Activated CD8-positive, alpha-beta memory T cell treated with anti-CD3 and anti-CD28 coated beads, Interleukin-2, amount 10 ng/mL, durations not matched to agents 7 days and 5 days (primary cell): ENCODE results near the gene SFXN3. TPM values are rescaled to one million over a fixed set of nuclear protein-coding genes. Genes with fewer than 3 reads are reported as not detected.

ENCODE experiments used
- ATAC-seq: fragments of 150-1000 bp; cut with Tn5 transposase; one replicate; pipeline ENCODE4 v1.10.0; 2021; ENCODE audit warnings: moderate library complexity
- CTCF ChIA-PET: fragments of 350-600 bp; sonication (Branson Sonifier 250); formaldehyde crosslinking; loops from one replicate; lab custom pipeline; 2021; ENCODE audit warnings: antibody characterized with exemption; lab: Charles Lee
- DNase-seq: peaks from one replicate; pipeline ENCODE4 v3.0.0-alpha.2; 2020
- H3K27ac Mint-ChIP-seq: one replicate; pipeline ENCODE4 v1.8.0; 2021; ENCODE audit warnings: mild to moderate bottlenecking, mixed read lengths
- H3K27me3 Mint-ChIP-seq: one replicate; pipeline ENCODE4 v1.8.0; 2021; ENCODE audit warnings: mixed read lengths
- H3K36me3 Mint-ChIP-seq: one replicate; pipeline ENCODE4 v1.8.0; 2021; ENCODE audit warnings: mild to moderate bottlenecking, mixed read lengths
- H3K4me1 Mint-ChIP-seq: one replicate; pipeline ENCODE4 v1.8.0; 2021; ENCODE audit warnings: mixed read lengths
- H3K4me3 Mint-ChIP-seq: one replicate; pipeline ENCODE4 v1.8.0; 2021; ENCODE audit warnings: mild to moderate bottlenecking, moderate library complexity, mixed read lengths
- H3K9me3 Mint-ChIP-seq: one replicate; pipeline ENCODE4 v1.8.0; 2022; ENCODE audit warnings: low read depth, mixed read lengths
- total RNA-seq, 2 experiments: library from RNA; stranded (reverse); gene quantifications; one replicate each; pipeline ENCODE4 v1.2.3, GENCODE V29; 2021

Gene SFXN3
- total RNA-seq, 2 experiments from 2014 or later = 38.2 to 48.8 TPM

- DNase-seq = no peak
- ATAC-seq = no peak
- Mint-ChIP-seq H3K27ac (peak within 1 kb of the TSS; percentile 90), H3K9me3 (no peaks in the 10 kb centered on the region), H3K36me3 (peaks cover 11% of the 10 kb centered on the region), H3K4me1 (peaks cover 48% of the 10 kb centered on the region), H3K27me3 (peaks cover 45% of the 10 kb centered on the region), H3K4me3 (peak within 1 kb of the TSS; percentile 86)
- CTCF ChIA-PET = interaction anchor here (0.6 to 16.0 kb wide), 13 partner anchors 9 to 85 kb away, joined by 3 to 402 read pairs (median 5); partner anchors contain the start of genes PDZD7 and SFXN3
Observed at GRCh38 chr10:101061624-101062231, 30.7 kb downstream of the SFXN3 start, which contains the start of gene KAZALD1. Gene KAZALD1, plus strand, starts transcription at chr10:101061989. Its CDS starts 604 bp downstream, at chr10:101062593.

GRCh38 chr10:101062232-101063049 lies 31.4 kb downstream of the SFXN3 start:
- H3K27ac Mint-ChIP-seq = no peak overlapping the region
- DNase-seq (peak; percentile 56), ATAC-seq (peak; percentile 21)
- peaks cover 50% of the 10 kb centered on the region for H3K27me3 Mint-ChIP-seq
- H3K4me3 Mint-ChIP-seq = no peak overlapping the region
- CTCF ChIA-PET = interaction anchor here (0.6 to 16.0 kb wide), 11 partner anchors 10 to 79 kb away, joined by 3 to 402 read pairs (median 5); partner anchors contain the start of genes PDZD7 and SFXN3
- H3K9me3 Mint-ChIP-seq = no peaks in the 10 kb centered on the region
- peaks cover 6% of the 10 kb centered on the region for H3K36me3 Mint-ChIP-seq
- H3K4me1 Mint-ChIP-seq = peaks cover 48% of the 10 kb centered on the region

GRCh38 chr10:101063050-101063525 lies 32.1 kb downstream of the SFXN3 start:
- peaks cover 49% of the 10 kb centered on the region for H3K4me1 Mint-ChIP-seq
- peaks cover 5% of the 10 kb centered on the region for H3K36me3 Mint-ChIP-seq
- CTCF ChIA-PET = interaction anchor here (1.2 to 16.0 kb wide), 7 partner anchors 10 to 67 kb away, joined by 3 to 402 read pairs (median 5); partner anchors contain the start of genes PDZD7 and SFXN3
- ATAC-seq (no peak), DNase-seq (no peak)
- H3K27ac Mint-ChIP-seq = no peak overlapping the region
- H3K27me3 Mint-ChIP-seq = peaks cover 55% of the 10 kb centered on the region
- H3K9me3 Mint-ChIP-seq = no peaks in the 10 kb centered on the region
- no peak overlapping the region for H3K4me3 Mint-ChIP-seq

GRCh38 chr10:101063548-101064414 lies 32.7 kb downstream of the SFXN3 start:
- CTCF ChIA-PET = interaction anchor here (1.1 to 16.0 kb wide), 7 partner anchors 11 to 99 kb away, joined by 3 to 402 read pairs (median 7); partner anchors contain the start of genes PDZD7 and SFXN3
- no peak for ATAC-seq
- Mint-ChIP-seq H3K4me1 (peaks cover 45% of the 10 kb centered on the region), H3K27me3 (peaks cover 55% of the 10 kb centered on the region), H3K36me3 (peaks cover 4% of the 10 kb centered on the region), H3K27ac (no peak overlapping the region), H3K4me3 (no peak overlapping the region), H3K9me3 (no peaks in the 10 kb centered on the region)
- DNase-seq = no peak

- Mint-ChIP-seq H3K4me3 (no peak overlapping the region), H3K27me3 (peaks cover 55% of the 10 kb centered on the region), H3K9me3 (no peaks in the 10 kb centered on the region), H3K4me1 (peaks cover 39% of the 10 kb centered on the region), H3K27ac (no peak overlapping the region), H3K36me3 (peaks cover under 1% of the 10 kb centered on the region)
- DNase-seq = no peak
- CTCF ChIA-PET = interaction anchor here (1.1 to 16.0 kb wide), 7 partner anchors 11 to 100 kb away, joined by 3 to 402 read pairs (median 10); partner anchors contain the start of genes PDZD7 and SFXN3
- ATAC-seq = no peak
Observed at GRCh38 chr10:101064415-101065030, 33.5 kb downstream of the SFXN3 start.

GRCh38 chr10:101065481-101066145 lies 34.6 kb downstream of the SFXN3 start:
- no peaks in the 10 kb centered on the region for H3K9me3 Mint-ChIP-seq
- peaks cover 55% of the 10 kb centered on the region for H3K27me3 Mint-ChIP-seq
- ATAC-seq (no peak), DNase-seq (no peak)
- peaks cover 34% of the 10 kb centered on the region for H3K4me1 Mint-ChIP-seq
- H3K36me3 Mint-ChIP-seq = no peaks in the 10 kb centered on the region
- H3K4me3 Mint-ChIP-seq = no peak overlapping the region
- no peak overlapping the region for H3K27ac Mint-ChIP-seq
- CTCF ChIA-PET = interaction anchor here (1.0 to 16.0 kb wide), 9 partner anchors 7 to 76 kb away, joined by 3 to 402 read pairs (median 10); partner anchors contain the start of genes PDZD7 and SFXN3

GRCh38 chr10:101066146-101066895 lies 35.3 kb downstream of the SFXN3 start:
- Mint-ChIP-seq H3K36me3 (no peaks in the 10 kb centered on the region), H3K27ac (no peak overlapping the region), H3K9me3 (no peaks in the 10 kb centered on the region), H3K4me1 (peaks cover 34% of the 10 kb centered on the region), H3K27me3 (peaks cover 55% of the 10 kb centered on the region), H3K4me3 (peak overlapping the region; percentile 20)
- DNase-seq (peak; percentile 69), ATAC-seq (peak; percentile 60)
- CTCF ChIA-PET = interaction anchor here (0.6 to 16.0 kb wide), 14 partner anchors 8 to 148 kb away, joined by 3 to 402 read pairs (median 10); partner anchors contain the start of genes PDZD7 and SFXN3

- CTCF ChIA-PET = interaction anchor here (0.9 to 16.0 kb wide), 16 partner anchors 8 to 377 kb away, joined by 3 to 402 read pairs (median 8); partner anchors contain the start of genes PDZD7 and SFXN3
- peak overlapping the region; percentile 74 for H3K4me3 Mint-ChIP-seq
- no peaks in the 10 kb centered on the region for H3K36me3 Mint-ChIP-seq
- no peaks in the 10 kb centered on the region for H3K9me3 Mint-ChIP-seq
- peaks cover 57% of the 10 kb centered on the region for H3K27me3 Mint-ChIP-seq
- H3K27ac Mint-ChIP-seq = no peak overlapping the region
- H3K4me1 Mint-ChIP-seq = peaks cover 28% of the 10 kb centered on the region
- no peak for DNase-seq
- ATAC-seq = no peak
Observed at GRCh38 chr10:101066896-101067355, 35.9 kb downstream of the SFXN3 start.

GRCh38 chr10:101067356-101068083 lies 36.5 kb downstream of the SFXN3 start:
- H3K27me3 Mint-ChIP-seq = peaks cover 59% of the 10 kb centered on the region
- peak overlapping the region; percentile 74 for H3K4me3 Mint-ChIP-seq
- no peaks in the 10 kb centered on the region for H3K9me3 Mint-ChIP-seq
- ATAC-seq = peak; percentile 64
- peak; percentile 85 for DNase-seq
- CTCF ChIA-PET = interaction anchor here (0.9 to 16.0 kb wide), 16 partner anchors 9 to 377 kb away, joined by 3 to 402 read pairs (median 8); partner anchors contain the start of genes PDZD7 and SFXN3
- H3K36me3 Mint-ChIP-seq = no peaks in the 10 kb centered on the region
- no peak overlapping the region for H3K27ac Mint-ChIP-seq
- peaks cover 22% of the 10 kb centered on the region for H3K4me1 Mint-ChIP-seq

GRCh38 chr10:101069441-101069840 lies 38.4 kb downstream of the SFXN3 start:
- H3K27ac Mint-ChIP-seq = no peak overlapping the region
- H3K4me3 Mint-ChIP-seq = no peak overlapping the region
- H3K36me3 Mint-ChIP-seq = no peaks in the 10 kb centered on the region
- CTCF ChIA-PET = interaction anchor here (1.2 to 16.0 kb wide), 5 partner anchors 11 to 72 kb away, joined by 3 to 402 read pairs (median 46); partner anchors contain the start of genes PDZD7 and SFXN3
- peaks cover 61% of the 10 kb centered on the region for H3K27me3 Mint-ChIP-seq
- peaks cover 20% of the 10 kb centered on the region for H3K4me1 Mint-ChIP-seq
- no peak for DNase-seq
- no peaks in the 10 kb centered on the region for H3K9me3 Mint-ChIP-seq
- ATAC-seq = no peak
